HG03575 (cell line): ENCODE measurements around the gene SH3D21.

Experiments used
- ATAC-seq: cut with Tn5 transposase; IDR thresholded peaks from one replicate; pipeline ENCODE4 v1.9.1; 2021; ENCODE audit not compliant: unreplicated experiment, insufficient number of reproducible peaks, low FRiP score; ENCODE audit errors: extremely low read depth

Gene SH3D21

GRCh38 chr1:36326499-36326898 is 20.3 kb downstream of the SH3D21 start:
- no peak for ATAC-seq

GRCh38 chr1:36327421-36328087 is 21.4 kb downstream of the SH3D21 start:
- ATAC-seq, result no peak

- ATAC-seq, result no peak
These were observed 21.9 kb downstream of the SH3D21 start for GRCh38 chr1:36328088-36328480.

- no peak for ATAC-seq
These were observed 22.5 kb downstream of the SH3D21 start for GRCh38 chr1:36328713-36329112.

- no peak for ATAC-seq
These were observed 23.6 kb downstream of the SH3D21 start for GRCh38 chr1:36329817-36330216.

GRCh38 chr1:36330940-36331339 is 24.8 kb downstream of the SH3D21 start:
- ATAC-seq, result no peak

- no peak for ATAC-seq
These were observed 31.7 kb downstream of the SH3D21 start for GRCh38 chr1:36337830-36338229.

GRCh38 chr1:36339215-36339614 is 33.0 kb downstream of the SH3D21 start:
- no peak for ATAC-seq

GRCh38 chr1:36339615-36340014 is 33.4 kb downstream of the SH3D21 start:
- ATAC-seq, result no peak

GRCh38 chr1:36341626-36342320 is 35.6 kb downstream of the SH3D21 start:
- no peak for ATAC-seq

- no peak for ATAC-seq
These were observed 36.4 kb downstream of the SH3D21 start for GRCh38 chr1:36342426-36343185.

GRCh38 chr1:36343651-36344394 is 37.7 kb downstream of the SH3D21 start:
- ATAC-seq, result no peak

GRCh38 chr1:36344395-36344680 is 38.2 kb downstream of the SH3D21 start:
- ATAC-seq, result no peak

- ATAC-seq, result no peak
These were observed 39.2 kb downstream of the SH3D21 start for GRCh38 chr1:36345353-36345752.

- ATAC-seq, result no peak
These were observed 40.7 kb downstream of the SH3D21 start for GRCh38 chr1:36346741-36347370.

- ATAC-seq, result no peak
These were observed 43.1 kb downstream of the SH3D21 start for GRCh38 chr1:36349241-36349671.

GRCh38 chr1:36349839-36350238 is 43.7 kb downstream of the SH3D21 start:
- no peak for ATAC-seq

- ATAC-seq, result no peak
These were observed 44.6 kb downstream of the SH3D21 start for GRCh38 chr1:36350659-36351226.
